ENCODE data around the gene MGLL. TPM values are rescaled to one million over a fixed set of nuclear protein-coding genes. Genes with fewer than 3 reads are reported as not detected.
A peak's percentile ranks its signal among the peaks of the same experiment; 100 is the strongest.
"Not testable (repeated sequence)": the region's sequence is repeated elsewhere in the genome, so short reads cannot be mapped to it uniquely, and the experiment has no call there.

The MGLL gene
- total RNA-seq, 1 donor from 2014 or later = 12.5 TPM

DNA sequence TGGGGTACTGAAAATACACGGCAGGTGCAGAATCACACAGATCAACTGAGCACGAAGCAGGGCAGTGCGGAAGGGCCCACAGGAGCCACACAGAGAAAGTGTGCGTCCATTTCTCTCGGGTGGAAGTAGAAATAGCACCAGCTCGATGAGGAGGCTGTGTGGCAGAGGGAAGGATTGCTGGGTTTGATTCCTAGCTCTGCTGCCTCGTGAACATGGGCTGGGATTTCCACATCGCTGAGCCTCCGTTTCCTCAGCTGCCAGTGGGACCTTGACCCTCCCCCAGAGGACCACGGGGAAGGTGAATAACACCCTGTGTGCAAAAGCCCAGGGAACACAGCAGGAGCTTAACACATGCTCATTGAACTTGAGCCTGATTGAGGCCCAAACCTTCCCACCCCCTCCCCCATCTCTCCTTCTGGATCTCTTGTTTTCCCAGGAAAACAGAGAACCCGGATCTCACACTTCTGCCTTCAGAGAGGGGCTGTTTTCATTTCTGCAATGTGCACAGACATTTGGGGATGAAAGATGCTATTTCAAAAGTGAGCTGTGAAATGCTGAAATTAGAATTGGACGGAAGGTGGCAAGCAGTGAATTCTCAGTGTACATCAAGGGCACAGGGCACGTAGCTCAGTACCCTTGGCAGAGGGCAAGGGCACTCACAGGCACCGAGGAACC is 111.2 kb downstream of the MGLL start:
- Histone ChIP-seq H3K9me3 (ENCODE audit: control insufficient read depth in 3 of 3, low read length in 3 of 3) (no peaks in the 10 kb centered on the region), H3K27ac (ENCODE audit: low read depth, low read length) (peak overlapping the region; percentile 75), H3K27me3 (ENCODE audit: control insufficient read depth in 3 of 3, insufficient read depth in 3 of 3, low read length in 3 of 3) (no peaks in the 10 kb centered on the region), H3K9ac (ENCODE audit: low read depth in 1 of 3, low read length in 3 of 3) (peak overlapping the region in 1 of 3 donors; percentile 33), H3K4me3 (ENCODE audit: low read length in 3 of 3) (peak overlapping the region in 1 of 3 donors; percentile 6), H3K4me1 (ENCODE audit: control insufficient read depth in 3 of 3, insufficient read depth in 3 of 3, low read length in 3 of 3) (peaks cover 63 to 83% (median 81%) of the 10 kb centered on the region in 3 donors), H3K36me3 (ENCODE audit: control insufficient read depth in 3 of 3, insufficient read depth in 3 of 3, low read length in 3 of 3) (peaks cover 4 to 13% (median 6%) of the 10 kb centered on the region in 3 donors)

DNA sequence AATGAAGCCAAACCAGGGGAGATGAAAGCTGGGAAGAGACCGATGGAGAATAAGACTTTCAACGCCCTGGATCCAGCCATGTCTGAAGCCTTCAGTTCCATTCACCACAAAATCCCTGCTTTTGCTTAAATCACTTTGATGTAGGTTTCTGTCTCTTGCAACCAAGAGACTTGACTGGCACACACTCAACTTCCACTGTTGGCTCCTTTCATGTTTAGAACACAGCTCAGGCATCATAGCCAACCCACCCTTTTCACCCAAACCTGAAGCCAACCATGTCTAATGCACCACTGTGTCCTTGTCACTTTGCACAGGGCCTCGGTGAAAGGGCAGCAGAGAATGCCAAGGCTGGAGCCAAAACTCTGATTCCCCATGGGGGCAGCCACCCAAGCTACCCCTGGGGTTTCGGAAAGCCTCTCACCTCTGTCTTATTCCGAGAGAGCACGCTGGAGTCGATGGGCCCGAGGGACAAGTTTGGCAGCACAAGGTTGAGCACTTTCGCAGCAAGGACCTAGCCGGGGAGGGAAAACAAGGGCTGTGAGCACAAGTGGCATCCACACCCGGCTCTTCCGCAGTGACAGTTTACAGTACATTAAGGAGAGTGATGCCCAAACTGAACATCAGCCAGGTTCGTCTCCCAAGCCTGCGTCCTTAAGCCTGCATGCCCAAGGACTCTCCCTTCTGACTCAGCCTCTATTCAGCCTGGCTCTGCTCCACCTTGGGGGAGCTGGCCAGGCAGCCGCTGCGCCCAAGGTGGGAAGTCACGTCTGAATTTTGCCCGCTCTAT is 112.0 kb downstream of the MGLL start:
- Histone ChIP-seq H3K36me3 (ENCODE audit: control insufficient read depth in 3 of 3, insufficient read depth in 3 of 3, low read length in 3 of 3) (peaks cover 2 to 16% (median 6%) of the 10 kb centered on the region in 3 donors), H3K4me3 (ENCODE audit: low read length in 3 of 3) (no peak overlapping the region), H3K4me1 (ENCODE audit: control insufficient read depth in 3 of 3, insufficient read depth in 3 of 3, low read length in 3 of 3) (peaks cover 65 to 80% (median 80%) of the 10 kb centered on the region in 3 donors), H3K9ac (ENCODE audit: low read depth in 1 of 3, low read length in 3 of 3) (peak overlapping the region in 1 of 3 donors; percentile 45), H3K9me3 (ENCODE audit: control insufficient read depth in 3 of 3, low read length in 3 of 3) (no peaks in the 10 kb centered on the region), H3K27me3 (ENCODE audit: control insufficient read depth in 3 of 3, insufficient read depth in 3 of 3, low read length in 3 of 3) (no peaks in the 10 kb centered on the region), H3K27ac (ENCODE audit: low read depth, low read length) (peak overlapping the region; percentile 75)

DNA sequence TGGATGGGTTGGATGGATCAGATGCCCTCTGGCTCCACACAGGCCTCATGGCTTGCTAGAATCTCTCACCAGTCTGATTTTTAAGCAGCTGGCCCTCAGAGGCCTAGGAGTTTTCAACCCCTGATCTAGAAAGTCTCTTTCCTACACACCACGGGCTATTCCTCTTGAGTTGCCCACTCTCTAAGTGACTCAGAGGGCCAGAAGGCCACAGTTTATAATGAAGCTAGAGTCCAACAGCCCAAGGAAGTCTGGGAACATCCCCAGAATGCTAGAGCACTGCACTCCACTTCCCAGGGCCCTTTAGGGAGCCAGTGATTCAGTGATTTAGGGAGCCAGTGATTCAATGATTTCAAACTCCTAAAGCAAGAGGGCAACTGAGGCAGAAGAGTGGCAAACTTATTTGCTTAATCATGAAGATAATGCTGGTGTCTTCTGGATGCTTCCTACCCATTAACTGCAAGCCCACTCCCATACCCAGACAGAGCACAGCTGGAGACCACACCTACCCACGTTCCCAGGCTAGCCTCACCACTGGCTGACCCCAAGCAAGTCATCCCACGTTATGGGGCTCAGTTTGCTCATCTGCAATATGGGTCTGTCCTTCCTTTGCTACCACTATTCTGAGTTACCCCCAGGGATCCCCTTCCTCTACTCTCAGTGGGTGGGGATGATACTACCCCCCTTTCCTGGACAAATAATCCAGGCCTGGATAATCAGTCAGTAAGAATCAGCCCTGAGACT is 112.8 kb downstream of the MGLL start:
- peak overlapping the region in 2 of 3 donors; percentile 11 to 28 for H3K9ac ChIP-seq (ENCODE audit: low read depth in 1 of 3, low read length in 3 of 3)
- peaks cover 2 to 16% (median 6%) of the 10 kb centered on the region in 3 donors for H3K36me3 ChIP-seq (ENCODE audit: control insufficient read depth in 3 of 3, insufficient read depth in 3 of 3, low read length in 3 of 3)
- no peaks in the 10 kb centered on the region for H3K27me3 ChIP-seq (ENCODE audit: control insufficient read depth in 3 of 3, insufficient read depth in 3 of 3, low read length in 3 of 3)
- no peaks in the 10 kb centered on the region for H3K9me3 ChIP-seq (ENCODE audit: control insufficient read depth in 3 of 3, low read length in 3 of 3)
- peaks cover 57 to 73% (median 72%) of the 10 kb centered on the region in 3 donors for H3K4me1 ChIP-seq (ENCODE audit: control insufficient read depth in 3 of 3, insufficient read depth in 3 of 3, low read length in 3 of 3)
- H3K4me3 ChIP-seq (ENCODE audit: low read length in 3 of 3) = no peak overlapping the region
- H3K27ac ChIP-seq (ENCODE audit: low read depth, low read length) = peak overlapping the region; percentile 75

DNA sequence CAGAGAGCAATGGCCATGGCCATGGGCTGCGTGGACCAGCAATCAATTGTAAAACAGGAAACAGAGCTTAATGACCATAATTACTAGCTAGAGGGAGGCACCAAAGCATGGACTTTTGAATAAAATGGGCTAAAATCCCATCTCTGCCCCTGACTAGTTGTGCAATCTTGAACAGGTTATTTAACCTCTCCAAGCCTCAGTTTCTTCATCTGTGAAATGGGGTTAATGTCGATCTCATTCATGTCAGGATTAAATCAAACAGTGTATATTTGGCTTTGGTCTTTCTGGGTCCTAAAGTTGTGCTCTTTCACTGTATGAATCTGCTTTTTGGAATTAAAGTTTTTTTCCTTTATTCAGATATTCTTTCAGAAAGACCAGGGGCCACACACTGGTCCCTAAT is 113.5 kb downstream of the MGLL start:
- H3K27ac ChIP-seq (ENCODE audit: low read depth, low read length) = peak overlapping the region; percentile 75
- no peak overlapping the region for H3K4me3 ChIP-seq (ENCODE audit: low read length in 3 of 3)
- peaks cover 2 to 13% (median 6%) of the 10 kb centered on the region in 3 donors for H3K36me3 ChIP-seq (ENCODE audit: control insufficient read depth in 3 of 3, insufficient read depth in 3 of 3, low read length in 3 of 3)
- no peak overlapping the region for H3K9ac ChIP-seq (ENCODE audit: low read depth in 1 of 3, low read length in 3 of 3)
- no peaks in the 10 kb centered on the region for H3K9me3 ChIP-seq (ENCODE audit: control insufficient read depth in 3 of 3, low read length in 3 of 3)
- H3K27me3 ChIP-seq (ENCODE audit: control insufficient read depth in 3 of 3, insufficient read depth in 3 of 3, low read length in 3 of 3) = no peaks in the 10 kb centered on the region
- H3K4me1 ChIP-seq (ENCODE audit: control insufficient read depth in 3 of 3, insufficient read depth in 3 of 3, low read length in 3 of 3) = peaks cover 57 to 67% (median 67%) of the 10 kb centered on the region in 3 donors

DNA sequence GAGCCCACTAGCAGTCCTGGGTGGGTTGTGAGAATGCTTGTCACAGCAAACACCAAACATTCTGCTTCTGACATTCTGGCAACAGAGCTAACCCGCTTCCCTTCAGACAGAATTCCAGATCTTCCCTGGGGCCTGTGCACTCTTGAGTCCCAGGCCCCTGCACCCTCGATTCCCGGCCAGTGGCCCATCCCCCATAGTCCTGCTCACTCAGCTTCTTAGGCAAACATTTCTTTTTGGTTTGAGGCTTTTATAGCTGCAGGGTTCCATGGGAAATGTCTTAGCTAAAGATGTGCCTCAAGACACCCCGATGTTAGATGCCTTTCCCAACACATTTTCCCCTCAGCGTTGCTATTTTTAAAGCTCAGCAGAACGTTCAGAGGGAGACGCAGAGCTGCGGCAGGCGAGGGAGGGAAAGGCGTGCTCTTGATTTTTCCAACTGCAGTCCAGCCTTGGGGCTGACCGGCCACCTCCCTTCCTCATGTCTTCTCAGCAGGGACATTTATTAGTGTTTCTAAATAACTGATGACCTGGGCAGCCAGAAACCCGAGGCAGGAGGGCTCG is 114.4 kb downstream of the MGLL start:
- Histone ChIP-seq H3K27ac (ENCODE audit: low read depth, low read length) (peak overlapping the region; percentile 75), H3K4me1 (ENCODE audit: control insufficient read depth in 3 of 3, insufficient read depth in 3 of 3, low read length in 3 of 3) (peaks cover 51 to 63% (median 60%) of the 10 kb centered on the region in 3 donors), H3K36me3 (ENCODE audit: control insufficient read depth in 3 of 3, insufficient read depth in 3 of 3, low read length in 3 of 3) (peaks cover 2 to 13% (median 6%) of the 10 kb centered on the region in 3 donors)

DNA sequence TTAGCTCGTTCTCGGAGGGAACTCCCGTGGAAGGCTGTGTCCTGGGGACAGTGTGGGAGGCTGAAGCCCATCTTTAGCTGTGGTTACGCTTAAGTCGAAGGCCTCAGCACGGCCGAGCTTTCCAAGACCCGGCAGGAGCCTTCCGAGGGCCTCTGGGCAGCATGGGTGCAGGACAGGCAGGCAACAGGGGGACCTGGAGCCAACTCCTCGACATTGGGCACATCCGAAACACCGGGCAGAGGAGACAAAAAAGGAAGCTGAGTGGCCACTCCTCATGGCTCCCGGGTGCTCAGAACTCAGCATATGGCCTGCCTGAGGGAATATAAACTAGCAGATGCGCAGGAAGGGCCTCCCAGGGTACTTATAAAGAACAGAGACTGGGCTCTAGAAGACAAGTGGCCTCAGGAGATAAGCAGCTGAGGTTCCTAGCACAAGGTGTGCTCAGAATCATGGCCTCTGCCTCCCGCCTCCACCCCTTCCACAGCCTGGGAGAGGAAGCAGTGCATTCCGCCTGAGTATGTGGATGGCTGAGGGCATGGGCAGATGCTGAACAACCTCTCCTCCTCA is 115.4 kb downstream of the MGLL start:
- H3K9me3 ChIP-seq (ENCODE audit: control insufficient read depth in 3 of 3, low read length in 3 of 3) = no peaks in the 10 kb centered on the region
- peaks cover 50 to 63% (median 59%) of the 10 kb centered on the region in 3 donors for H3K4me1 ChIP-seq (ENCODE audit: control insufficient read depth in 3 of 3, insufficient read depth in 3 of 3, low read length in 3 of 3)
- H3K9ac ChIP-seq (ENCODE audit: low read depth in 1 of 3, low read length in 3 of 3) = peak overlapping the region; percentile 1 to 37 (median 25)
- peak overlapping the region; percentile 75 for H3K27ac ChIP-seq (ENCODE audit: low read depth, low read length)
- H3K4me3 ChIP-seq (ENCODE audit: low read length in 3 of 3) = no peak overlapping the region
- H3K27me3 ChIP-seq (ENCODE audit: control insufficient read depth in 3 of 3, insufficient read depth in 3 of 3, low read length in 3 of 3) = no peaks in the 10 kb centered on the region
- H3K36me3 ChIP-seq (ENCODE audit: control insufficient read depth in 3 of 3, insufficient read depth in 3 of 3, low read length in 3 of 3) = peaks cover 2 to 13% (median 6%) of the 10 kb centered on the region in 3 donors

More for the DNA sequence above, 114.4 kb downstream of the MGLL start:
- Histone ChIP-seq H3K9me3 (ENCODE audit: control insufficient read depth in 3 of 3, low read length in 3 of 3) (no peaks in the 10 kb centered on the region), H3K9ac (ENCODE audit: low read depth in 1 of 3, low read length in 3 of 3) (peak overlapping the region in 1 of 3 donors; percentile 35), H3K4me3 (ENCODE audit: low read length in 3 of 3) (no peak overlapping the region), H3K27me3 (ENCODE audit: control insufficient read depth in 3 of 3, insufficient read depth in 3 of 3, low read length in 3 of 3) (no peaks in the 10 kb centered on the region)

DNA sequence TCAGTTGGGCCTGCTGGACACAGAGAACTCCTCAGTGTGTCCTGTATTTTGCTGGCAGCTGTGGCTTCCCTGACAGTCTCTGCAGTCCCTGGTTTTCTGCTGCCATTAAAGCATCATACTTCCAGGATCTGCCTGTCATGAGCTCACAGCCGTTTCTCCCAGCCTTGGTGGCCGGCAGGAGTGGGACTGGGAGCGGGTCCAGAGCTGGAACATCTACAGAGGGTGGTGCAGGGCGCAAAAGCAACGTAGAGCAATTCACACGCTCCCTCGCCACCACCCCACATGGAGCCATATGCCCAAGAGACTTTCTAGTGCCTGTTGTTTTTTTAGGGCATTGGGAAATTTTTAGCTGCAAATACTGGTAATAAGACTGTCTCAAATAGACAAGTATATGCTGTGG is 116.0 kb downstream of the MGLL start:
- H3K4me1 ChIP-seq (ENCODE audit: control insufficient read depth in 3 of 3, insufficient read depth in 3 of 3, low read length in 3 of 3) = peaks cover 55 to 67% (median 65%) of the 10 kb centered on the region in 3 donors

DNA sequence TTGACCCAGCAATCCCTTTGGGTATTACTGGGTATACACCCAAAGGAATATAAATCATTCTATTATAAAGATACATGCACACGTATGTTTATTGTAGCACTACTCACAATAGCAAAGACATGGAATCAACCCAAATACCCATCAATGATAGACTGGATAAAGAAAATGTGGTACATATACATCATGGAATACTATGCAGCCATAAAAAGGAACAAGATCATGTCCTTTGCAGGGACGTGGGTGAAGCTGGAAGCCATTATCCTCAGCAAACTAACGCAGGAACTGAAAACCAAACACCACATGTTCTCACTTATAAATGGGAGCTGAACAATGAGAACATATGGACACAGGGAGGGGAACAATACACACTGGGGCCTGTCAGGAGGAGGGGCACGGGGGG is 117.5 kb downstream of the MGLL start:
- not testable (repeated sequence) for H3K27ac ChIP-seq (ENCODE audit: low read depth, low read length); H3K27me3 ChIP-seq (ENCODE audit: control insufficient read depth in 3 of 3, insufficient read depth in 3 of 3, low read length in 3 of 3); H3K4me3 ChIP-seq (ENCODE audit: low read length in 3 of 3); H3K9me3 ChIP-seq (ENCODE audit: control insufficient read depth in 3 of 3, low read length in 3 of 3); H3K9ac ChIP-seq (ENCODE audit: low read depth in 1 of 3, low read length in 3 of 3); H3K36me3 ChIP-seq (ENCODE audit: control insufficient read depth in 3 of 3, insufficient read depth in 3 of 3, low read length in 3 of 3)
- H3K4me1 ChIP-seq (ENCODE audit: control insufficient read depth in 3 of 3, insufficient read depth in 3 of 3, low read length in 3 of 3) = peaks cover 53 to 65% (median 65%) of the 10 kb centered on the region in 3 donors

More for the DNA sequence above, 116.0 kb downstream of the MGLL start:
- H3K27me3 ChIP-seq (ENCODE audit: control insufficient read depth in 3 of 3, insufficient read depth in 3 of 3, low read length in 3 of 3) = no peaks in the 10 kb centered on the region
- peaks cover 2 to 11% (median 9%) of the 10 kb centered on the region in 3 donors for H3K36me3 ChIP-seq (ENCODE audit: control insufficient read depth in 3 of 3, insufficient read depth in 3 of 3, low read length in 3 of 3)
- H3K27ac ChIP-seq (ENCODE audit: low read depth, low read length) = peak overlapping the region; percentile 75
- H3K9me3 ChIP-seq (ENCODE audit: control insufficient read depth in 3 of 3, low read length in 3 of 3) = no peaks in the 10 kb centered on the region
- H3K4me3 ChIP-seq (ENCODE audit: low read length in 3 of 3) = no peak overlapping the region
- peak overlapping the region in 2 of 3 donors; percentile 25 to 37 for H3K9ac ChIP-seq (ENCODE audit: low read depth in 1 of 3, low read length in 3 of 3)

DNA sequence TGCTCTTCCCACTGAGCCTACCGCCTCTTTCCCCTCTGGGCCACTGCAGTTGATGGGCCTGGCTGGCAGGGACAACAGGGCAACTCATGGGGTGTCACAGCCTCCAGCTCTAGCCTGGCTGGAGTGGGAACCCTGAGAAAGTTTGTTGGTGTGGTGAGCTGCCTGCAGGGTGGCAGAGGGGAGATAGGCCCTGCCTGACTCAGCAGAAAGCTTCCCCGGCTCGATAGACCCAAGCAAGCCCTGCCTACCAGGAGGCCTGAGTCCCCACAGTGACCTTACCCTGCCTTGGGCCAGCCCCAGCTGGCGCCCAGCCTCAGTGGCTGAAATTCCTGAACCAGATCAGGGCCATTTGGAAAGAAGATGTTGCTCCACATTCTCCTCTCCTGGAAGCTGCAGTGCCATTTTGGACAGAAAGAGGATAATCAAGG is 120.2 kb downstream of the MGLL start:
- Histone ChIP-seq H3K27ac (ENCODE audit: low read depth, low read length) (peak overlapping the region; percentile 95), H3K9ac (ENCODE audit: low read depth in 1 of 3, low read length in 3 of 3) (peak overlapping the region in 2 of 3 donors; percentile 34 to 64), H3K4me1 (ENCODE audit: control insufficient read depth in 3 of 3, insufficient read depth in 3 of 3, low read length in 3 of 3) (peaks cover 63 to 71% (median 69%) of the 10 kb centered on the region in 3 donors), H3K36me3 (ENCODE audit: control insufficient read depth in 3 of 3, insufficient read depth in 3 of 3, low read length in 3 of 3) (peaks cover 0 to 8% (median 3%) of the 10 kb centered on the region in 3 donors), H3K4me3 (ENCODE audit: low read length in 3 of 3) (peak overlapping the region in 1 of 3 donors; percentile 29), H3K9me3 (ENCODE audit: control insufficient read depth in 3 of 3, low read length in 3 of 3) (no peaks in the 10 kb centered on the region), H3K27me3 (ENCODE audit: control insufficient read depth in 3 of 3, insufficient read depth in 3 of 3, low read length in 3 of 3) (no peaks in the 10 kb centered on the region)

Measured in skeletal muscle tissue (tissue), 4 donors.